Transverse colon (tissue), 4 donors: ENCODE measurements around the gene GRAP2. TPM values are rescaled to one million over a fixed set of nuclear protein-coding genes. Genes with fewer than 3 reads are reported as not detected.
"Not testable (repeated sequence)": the region's sequence is repeated elsewhere in the genome, so short reads cannot be mapped to it uniquely, and the experiment has no call there.

Source experiments
- DNase-seq: peaks from one replicate; pipeline ENCODE4 v3.0.0-alpha.2; 2019
- H3K27ac ChIP-seq, 4 donors: fragments of 200-600 bp; sonication (generic); 2 replicates each; pipeline ENCODE4 v1.5.1; 2016 to 2018; ENCODE audit warnings: inconsistent platforms in 4 of 4
- H3K27me3 ChIP-seq: fragments of 200-600 bp; sonication (generic); 2 replicates; pipeline ENCODE4 v1.5.1; 2017; ENCODE audit warnings: inconsistent platforms
- H3K36me3 ChIP-seq, 4 donors: fragments of 200-600 bp; sonication (generic); 2 replicates each; pipeline ENCODE4 v1.5.1; 2017 to 2019; ENCODE audit warnings: inconsistent platforms in 4 of 4
- H3K4me1 ChIP-seq, 4 donors: fragments of 200-600 bp; sonication (generic); 2 replicates each; pipeline ENCODE4 v1.5.1; 2017 to 2020; ENCODE audit warnings: inconsistent platforms in 4 of 4
- H3K4me3 ChIP-seq, 4 donors: fragments of 200-600 bp; sonication (generic); 1 replicate in 1 of 4; 2 replicates in 3 of 4; pipeline versions ENCODE4 v1.5.1 to v1.6.1; 2017 to 2019; ENCODE audit warnings: inconsistent platforms in 4 of 4
- H3K9me3 ChIP-seq, 2 donors: fragments of 200-600 bp; sonication (generic); 2 replicates each; pipeline ENCODE4 v1.5.1; 2017 to 2019; ENCODE audit warnings: inconsistent platforms in 2 of 2
- EP300 ChIP-seq: sonication (generic); formaldehyde crosslinking; IDR thresholded peaks from one replicate; pipeline ENCODE4 v1.6.1; 2017; ENCODE audit warnings: antibody characterized with exemption, low read depth
- POLR2A ChIP-seq: fragments of 450-650 bp; IDR thresholded peaks from one replicate; pipeline ENCODE4 v1.6.1; 2016; ENCODE audit warnings: antibody characterized with exemption, mild to moderate bottlenecking, moderate library complexity
- POLR2AphosphoS5 ChIP-seq, 3 donors: sonication (generic); formaldehyde crosslinking; IDR thresholded peaks; one replicate each; pipeline ENCODE4 v1.6.1; 2016; ENCODE audit warnings: antibody characterized with exemption in 3 of 3
- WGBS, 2 donors: methylation state at CpG; one replicate each; pipeline ENCODE4 v1.1.5; 2018; ENCODE audit warnings: low coverage in 1 of 2; 5-methylcytosine and 5-hydroxymethylcytosine counted together
- in situ Hi-C, 4 donors: fragments of 200-750 bp; cut with MboI; loops; one replicate each; pipeline versions ENCODE4 v1.15.0 to v1.15.1; 2017; ENCODE audit warnings: low sequenced_read_pairs in 3 of 4, low pct_ligation_motif_present in 1 of 4, low pct_unique_long_range_greater_than_20kb in 1 of 4
- intact Hi-C: fragments of 100-400 bp; cut with DNase I; formaldehyde crosslinking; loops from one replicate; pipeline ENCODE4 v1.15.1; 2023; ENCODE audit warnings: low total_unique reads
- total RNA-seq, 4 donors: library from RNA; depleted of rRNA; stranded (reverse); fragments of >200 nt; gene quantifications; one replicate each; pipeline ENCODE4 v1.1.0, GENCODE V29; 2016
- TF ChIP-seq, protein P1 (sequence below), 5 experiments: fragments of 200-600 bp in 3 of 5; fragments of 450-650 bp in 2 of 5; sonication (generic) in 3 of 5; IDR thresholded peaks; 1 replicate in 2 of 5; 2 replicates in 3 of 5; pipeline ENCODE4 v1.5.1; 2016 to 2017; ENCODE audit warnings: antibody characterized with exemption in 5 of 5, inconsistent platforms in 3 of 5, mild to moderate bottlenecking in 2 of 5, moderate library complexity in 1 of 5

GRAP2 gene
- total RNA-seq, 4 donors from 2014 or later, result 0.60 to 28.4 (median 4.9) TPM

DNA sequence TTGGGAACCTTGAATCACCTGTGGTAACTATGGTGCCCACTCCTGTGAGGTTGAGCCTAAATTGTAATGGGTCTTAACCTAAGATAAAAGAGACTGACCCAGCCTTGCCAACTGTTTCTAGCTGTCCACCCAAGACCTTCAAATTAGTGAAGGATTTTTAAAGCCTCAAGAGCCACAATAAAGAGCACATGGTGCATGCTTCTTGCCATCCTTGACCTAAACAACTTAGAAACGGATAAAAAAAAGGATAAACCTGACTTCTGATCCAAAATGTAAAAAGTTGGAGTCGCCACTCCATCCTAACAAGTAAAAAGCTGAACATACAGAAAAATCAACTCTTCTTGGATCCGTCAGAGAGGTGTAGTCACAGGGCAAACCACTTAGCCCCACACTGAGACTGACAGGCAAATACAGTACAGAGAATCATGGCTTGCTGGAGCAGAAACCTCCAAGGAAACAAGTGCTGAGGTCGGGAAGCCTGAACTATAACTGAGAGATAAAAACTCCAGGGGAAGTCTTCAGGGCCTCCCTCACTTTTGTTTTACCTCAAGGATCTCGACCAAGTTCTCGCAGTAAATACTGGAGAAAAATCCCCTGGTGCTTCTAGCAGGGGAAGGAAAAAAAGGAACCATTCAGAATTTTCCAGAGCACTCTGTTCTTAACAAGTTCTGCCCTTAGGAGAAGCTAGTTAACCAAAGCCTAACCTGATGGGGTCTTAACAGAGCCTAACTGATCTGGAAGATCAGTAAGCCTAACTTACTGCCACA is 23.6 kb upstream of the GRAP2 start:
- intact Hi-C loops, result no loop called here

DNA sequence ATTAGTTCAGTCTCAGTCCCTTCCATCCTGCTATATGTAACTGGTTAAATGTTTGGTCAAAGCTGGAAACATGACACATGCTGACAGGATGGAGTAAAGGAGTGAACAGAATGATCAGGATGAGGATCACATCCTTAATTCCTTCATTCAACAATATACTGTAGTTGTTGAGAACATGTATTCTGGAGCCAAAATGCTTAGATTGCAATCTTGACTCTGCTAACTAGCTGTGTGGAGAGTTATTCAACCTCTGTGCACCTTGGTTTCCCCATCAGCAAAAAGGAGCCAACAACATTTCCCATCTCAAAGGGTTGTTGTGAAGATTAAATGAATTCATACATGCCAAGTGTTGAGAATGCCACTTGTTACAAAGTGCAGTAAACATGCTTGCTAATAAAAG is 20.2 kb upstream of the GRAP2 start:
- Histone ChIP-seq H3K4me1 (no peaks in the 10 kb centered on the region), H3K27ac (no peak overlapping the region), H3K27me3 (peaks cover 26% of the 10 kb centered on the region), H3K4me3 (no peak overlapping the region), H3K36me3 (no peaks in the 10 kb centered on the region), H3K9me3 (no peaks in the 10 kb centered on the region)
- no peak for TF ChIP-seq EP300
- no peak for TF ChIP-seq POLR2A
- TF ChIP-seq, protein P1, sequence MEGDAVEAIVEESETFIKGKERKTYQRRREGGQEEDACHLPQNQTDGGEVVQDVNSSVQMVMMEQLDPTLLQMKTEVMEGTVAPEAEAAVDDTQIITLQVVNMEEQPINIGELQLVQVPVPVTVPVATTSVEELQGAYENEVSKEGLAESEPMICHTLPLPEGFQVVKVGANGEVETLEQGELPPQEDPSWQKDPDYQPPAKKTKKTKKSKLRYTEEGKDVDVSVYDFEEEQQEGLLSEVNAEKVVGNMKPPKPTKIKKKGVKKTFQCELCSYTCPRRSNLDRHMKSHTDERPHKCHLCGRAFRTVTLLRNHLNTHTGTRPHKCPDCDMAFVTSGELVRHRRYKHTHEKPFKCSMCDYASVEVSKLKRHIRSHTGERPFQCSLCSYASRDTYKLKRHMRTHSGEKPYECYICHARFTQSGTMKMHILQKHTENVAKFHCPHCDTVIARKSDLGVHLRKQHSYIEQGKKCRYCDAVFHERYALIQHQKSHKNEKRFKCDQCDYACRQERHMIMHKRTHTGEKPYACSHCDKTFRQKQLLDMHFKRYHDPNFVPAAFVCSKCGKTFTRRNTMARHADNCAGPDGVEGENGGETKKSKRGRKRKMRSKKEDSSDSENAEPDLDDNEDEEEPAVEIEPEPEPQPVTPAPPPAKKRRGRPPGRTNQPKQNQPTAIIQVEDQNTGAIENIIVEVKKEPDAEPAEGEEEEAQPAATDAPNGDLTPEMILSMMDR (IDR thresholded peaks at IDR 0.05), result no peak
- TF ChIP-seq POLR2AphosphoS5 (IDR thresholded peaks at IDR 0.05), result no peak
- no peak for DNase-seq
- in situ Hi-C loops (no loop called here), intact Hi-C loops (no loop called here)

More for the DNA sequence above, 23.6 kb upstream of the GRAP2 start:
- DNase-seq, result no peak
- TF ChIP-seq POLR2AphosphoS5 (IDR thresholded peaks at IDR 0.05) (no peak), POLR2A (no peak), EP300 (no peak)
- TF ChIP-seq, protein P1 (IDR thresholded peaks at IDR 0.05), result no peak
- H3K9me3 ChIP-seq, result no peaks in the 10 kb centered on the region
- no peaks in the 10 kb centered on the region for H3K4me1 ChIP-seq
- in situ Hi-C loops, result no loop called here
- H3K27me3 ChIP-seq, result peaks cover 21% of the 10 kb centered on the region
- H3K36me3 ChIP-seq, result no peaks in the 10 kb centered on the region
- 64 to 74% methylated on average over 4 to 6 of the region's 6 CpGs for WGBS, 2 donors
- H3K4me3 ChIP-seq, result no peak overlapping the region
- no peak overlapping the region for H3K27ac ChIP-seq

DNA sequence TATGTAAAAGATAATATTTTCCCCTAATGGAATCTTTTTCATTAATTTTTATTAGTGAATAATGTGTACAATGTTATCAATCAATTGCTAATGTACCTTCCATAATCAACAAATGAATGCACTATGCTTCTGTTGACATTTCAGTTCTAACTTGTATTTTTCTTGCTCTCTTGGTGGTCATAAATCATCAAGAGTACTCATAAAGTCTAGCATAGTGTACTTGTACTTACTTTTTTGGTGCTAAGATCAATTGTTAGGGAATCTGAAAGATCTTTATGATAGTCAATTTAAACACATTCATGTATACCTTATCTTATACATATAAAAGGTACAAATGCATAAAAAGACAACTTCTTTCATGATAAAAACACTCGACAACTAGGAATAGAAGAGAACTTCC is 17.8 kb upstream of the GRAP2 start:
- Histone ChIP-seq H3K36me3 (no peaks in the 10 kb centered on the region), H3K4me3 (no peak overlapping the region), H3K9me3 (no peaks in the 10 kb centered on the region), H3K27me3 (peaks cover 15% of the 10 kb centered on the region), H3K27ac (no peak overlapping the region), H3K4me1 (no peaks in the 10 kb centered on the region)
- WGBS, 2 donors, result 44 to 70% methylated on average over 1 of the region's 1 CpG
- intact Hi-C loops (no loop called here), in situ Hi-C loops (no loop called here)
- no peak for DNase-seq
- TF ChIP-seq POLR2AphosphoS5 (IDR thresholded peaks at IDR 0.05), result no peak

DNA sequence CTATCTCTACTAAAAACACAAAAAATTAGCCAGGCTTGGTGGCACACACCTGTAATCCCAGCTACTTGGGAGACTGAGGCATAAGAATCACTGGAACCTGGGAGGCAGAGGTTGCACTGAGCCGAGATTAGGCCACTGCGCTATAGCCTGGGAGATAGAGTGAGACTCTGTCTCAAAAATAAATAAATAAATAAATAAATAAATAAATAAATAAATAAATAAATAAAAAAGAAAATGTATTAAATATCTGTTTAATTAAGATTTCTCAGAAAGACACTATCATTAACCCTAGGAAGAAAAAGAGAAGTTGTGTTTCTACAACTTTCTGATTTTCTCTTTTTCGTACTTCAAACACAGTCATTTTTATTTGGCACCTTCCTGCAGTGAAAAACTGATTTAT is 11.0 kb upstream of the GRAP2 start:
- DNase-seq, H3K27me3 ChIP-seq, H3K4me1 ChIP-seq, H3K4me3 ChIP-seq, H3K36me3 ChIP-seq, H3K27ac ChIP-seq, intact Hi-C loops, H3K9me3 ChIP-seq, in situ Hi-C loops: not testable (repeated sequence)
- 75 to 95% methylated on average over 3 of the region's 3 CpGs for WGBS, 2 donors

DNA sequence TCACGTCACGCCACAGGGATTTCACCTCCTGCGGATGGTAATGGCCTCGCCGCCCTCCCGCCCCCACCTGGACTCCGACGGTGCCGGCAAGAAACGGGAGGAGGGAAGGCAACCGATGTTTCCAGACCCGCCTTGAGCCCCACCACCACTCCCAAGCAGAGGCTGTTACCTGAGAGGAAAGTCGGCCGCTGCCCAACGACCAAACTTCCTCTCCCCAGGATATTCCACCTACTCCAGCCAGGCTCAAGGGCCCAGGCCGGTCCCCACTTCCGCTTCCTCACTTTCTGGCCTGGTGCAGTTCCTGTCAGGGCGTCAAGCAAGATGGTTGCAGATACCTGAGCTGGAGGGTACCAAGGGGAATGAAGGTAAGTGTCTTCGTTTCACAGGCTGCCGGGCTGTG is 7.4 kb upstream of the GRAP2 start, which contains the start of gene ENTHD1:
Gene ENTHD1 (minus strand): TSS at position 235 of the 400 bp plus-strand sequence. CDS start 6,012 bp downstream, outside the sequence.
- no peak for DNase-seq
- TF ChIP-seq, protein P1 (IDR thresholded peaks at IDR 0.05), result no peak
- no peak for TF ChIP-seq POLR2AphosphoS5 (IDR thresholded peaks at IDR 0.05)
- no peak for TF ChIP-seq POLR2A
- no peak for TF ChIP-seq EP300

More for the DNA sequence above, 7.4 kb upstream of the GRAP2 start, which contains the start of gene ENTHD1:
- 92 to 95% methylated on average over 4 to 20 of the region's 20 CpGs for WGBS, 2 donors
- Histone ChIP-seq H3K4me3 (no peak within 1 kb of the TSS), H3K9me3 (no peaks in the 10 kb centered on the region), H3K36me3 (no peaks in the 10 kb centered on the region), H3K27ac (no peak within 1 kb of the TSS), H3K27me3 (no peaks in the 10 kb centered on the region), H3K4me1 (no peaks in the 10 kb centered on the region)
- in situ Hi-C loops (no loop called here), intact Hi-C loops (no loop called here)
